NB4 (cell line): Measurements from ENCODE around the gene PARM1.

Source experiments
- DNase-seq: peaks from one replicate; pipeline ENCODE4 v3.0.0; 2010; ENCODE audit warnings: low read depth
- H3K4me3 ChIP-seq: one replicate; pipeline ENCODE4 v1.5.1; 2011; ENCODE audit warnings: mild to moderate bottlenecking, low read depth, low read length, moderate library complexity
- MYC ChIP-seq: IDR thresholded peaks from 2 replicates; pipeline ENCODE4 v1.6.1; 2011; ENCODE audit warnings: low read depth, low read length
- POLR2A ChIP-seq: IDR thresholded peaks from 2 replicates; pipeline ENCODE4 v1.6.1; 2011; ENCODE audit warnings: mild to moderate bottlenecking; ENCODE audit not compliant: insufficient read length; ENCODE audit errors: extremely low read depth
- TF ChIP-seq, protein P1 (sequence below): IDR thresholded peaks from one replicate; pipeline ENCODE4 v1.5.1; 2012; ENCODE audit warnings: low read depth, low read length
- TF ChIP-seq, protein P2 (sequence below): IDR thresholded peaks from 2 replicates; pipeline ENCODE4 v1.6.1; 2011; ENCODE audit warnings: low read depth, low read length

PARM1 gene

DNA sequence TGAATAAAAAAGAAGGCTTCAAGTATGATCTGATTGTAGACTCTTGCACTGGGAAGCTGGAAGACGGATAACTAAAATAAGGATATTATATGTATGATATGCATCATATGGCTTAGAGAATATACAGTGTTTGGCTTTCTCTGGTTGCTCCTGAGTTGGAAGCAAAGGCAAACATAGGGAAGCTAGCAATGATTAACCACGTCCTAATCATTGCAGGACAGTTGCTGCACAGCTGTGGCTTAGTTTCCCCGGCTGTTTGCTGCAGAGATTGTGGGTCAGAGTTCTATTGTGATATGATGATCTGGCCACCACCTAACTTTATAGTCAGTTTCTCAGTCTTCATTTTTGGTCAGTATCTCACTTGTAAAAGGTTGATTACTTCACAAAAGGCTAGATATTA lies 36.3 kb upstream of the PARM1 start:
- H3K4me3 ChIP-seq: no peak overlapping the region
- TF ChIP-seq POLR2A (no peak), MYC (no peak)
- TF ChIP-seq, protein P1, sequence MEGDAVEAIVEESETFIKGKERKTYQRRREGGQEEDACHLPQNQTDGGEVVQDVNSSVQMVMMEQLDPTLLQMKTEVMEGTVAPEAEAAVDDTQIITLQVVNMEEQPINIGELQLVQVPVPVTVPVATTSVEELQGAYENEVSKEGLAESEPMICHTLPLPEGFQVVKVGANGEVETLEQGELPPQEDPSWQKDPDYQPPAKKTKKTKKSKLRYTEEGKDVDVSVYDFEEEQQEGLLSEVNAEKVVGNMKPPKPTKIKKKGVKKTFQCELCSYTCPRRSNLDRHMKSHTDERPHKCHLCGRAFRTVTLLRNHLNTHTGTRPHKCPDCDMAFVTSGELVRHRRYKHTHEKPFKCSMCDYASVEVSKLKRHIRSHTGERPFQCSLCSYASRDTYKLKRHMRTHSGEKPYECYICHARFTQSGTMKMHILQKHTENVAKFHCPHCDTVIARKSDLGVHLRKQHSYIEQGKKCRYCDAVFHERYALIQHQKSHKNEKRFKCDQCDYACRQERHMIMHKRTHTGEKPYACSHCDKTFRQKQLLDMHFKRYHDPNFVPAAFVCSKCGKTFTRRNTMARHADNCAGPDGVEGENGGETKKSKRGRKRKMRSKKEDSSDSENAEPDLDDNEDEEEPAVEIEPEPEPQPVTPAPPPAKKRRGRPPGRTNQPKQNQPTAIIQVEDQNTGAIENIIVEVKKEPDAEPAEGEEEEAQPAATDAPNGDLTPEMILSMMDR: no peak
- TF ChIP-seq, protein P2, sequence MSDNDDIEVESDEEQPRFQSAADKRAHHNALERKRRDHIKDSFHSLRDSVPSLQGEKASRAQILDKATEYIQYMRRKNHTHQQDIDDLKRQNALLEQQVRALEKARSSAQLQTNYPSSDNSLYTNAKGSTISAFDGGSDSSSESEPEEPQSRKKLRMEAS: no peak
- DNase-seq: no peak

DNA sequence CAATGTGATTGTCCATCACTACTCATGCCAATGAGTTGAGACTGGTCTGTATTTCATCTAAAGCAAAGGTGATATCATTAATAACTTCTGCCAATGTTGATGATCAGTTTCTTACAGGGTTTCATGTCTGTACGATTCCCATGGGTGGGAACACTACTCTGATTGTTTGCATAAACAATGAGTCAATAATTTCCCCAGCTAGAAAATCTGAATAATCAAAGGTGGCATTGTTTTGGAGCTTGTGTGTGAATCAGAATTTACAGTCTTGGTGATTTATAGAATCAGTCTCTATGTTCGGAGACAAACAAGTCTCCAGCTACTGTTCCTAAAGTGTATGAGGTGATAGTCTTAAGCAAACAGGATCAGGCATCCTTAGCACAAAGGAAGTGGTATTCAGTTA lies 35.5 kb upstream of the PARM1 start:
- H3K4me3 ChIP-seq: no peak overlapping the region
- DNase-seq: no peak
- TF ChIP-seq MYC: no peak
- TF ChIP-seq, protein P2: no peak

DNA sequence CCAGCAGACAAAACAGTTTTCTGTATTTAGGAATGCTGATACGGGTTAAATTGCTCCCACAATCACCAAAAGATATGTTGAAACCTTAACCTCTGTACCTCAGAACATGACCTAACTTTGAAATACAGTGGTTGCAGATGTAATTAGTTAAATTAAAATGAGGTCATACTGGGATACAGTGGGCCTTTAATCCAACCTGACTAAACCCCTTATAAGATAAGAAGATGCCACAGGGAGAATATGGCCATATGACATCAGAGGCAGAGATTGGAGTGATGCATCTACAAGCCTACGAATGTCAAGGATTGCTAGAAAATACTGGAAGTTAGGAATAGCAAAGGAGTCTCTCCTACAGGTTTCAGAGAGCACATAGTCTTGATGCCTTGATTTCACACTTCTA lies 32.1 kb upstream of the PARM1 start:
- no peak for DNase-seq
- H3K4me3 ChIP-seq: no peak overlapping the region
- TF ChIP-seq POLR2A (no peak), MYC (no peak)
- TF ChIP-seq, protein P1: no peak
- TF ChIP-seq, protein P2: no peak

DNA sequence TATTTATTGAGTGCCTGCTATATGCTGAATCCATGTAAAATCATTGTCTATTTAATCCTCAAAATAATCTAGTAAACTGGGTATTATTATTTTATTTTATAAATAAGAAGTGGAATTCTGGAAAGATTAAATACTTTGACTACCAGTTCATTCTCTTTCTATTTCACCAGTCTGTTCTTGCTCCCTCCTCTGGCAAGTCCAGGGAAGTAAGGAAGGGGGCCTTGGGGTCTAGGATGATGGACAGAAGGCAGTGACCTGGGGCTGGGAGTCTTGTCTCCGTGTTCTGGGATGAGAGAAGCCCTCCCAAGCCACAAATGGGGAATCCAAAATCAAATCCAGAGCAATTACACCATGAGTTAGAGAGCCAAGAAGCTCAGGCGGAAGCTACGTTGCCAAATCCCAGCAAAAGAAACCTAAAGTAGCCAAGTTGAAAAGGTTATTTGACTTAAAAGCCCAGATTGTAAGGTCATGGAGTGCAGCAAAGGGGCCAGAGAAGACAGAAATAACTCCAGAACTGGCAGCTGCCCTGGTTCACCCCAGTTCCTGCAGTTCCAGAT lies 28.3 kb upstream of the PARM1 start:
- TF ChIP-seq POLR2A (no peak), MYC (no peak)
- TF ChIP-seq, protein P1: no peak
- no peak overlapping the region for H3K4me3 ChIP-seq
- DNase-seq: no peak

DNA sequence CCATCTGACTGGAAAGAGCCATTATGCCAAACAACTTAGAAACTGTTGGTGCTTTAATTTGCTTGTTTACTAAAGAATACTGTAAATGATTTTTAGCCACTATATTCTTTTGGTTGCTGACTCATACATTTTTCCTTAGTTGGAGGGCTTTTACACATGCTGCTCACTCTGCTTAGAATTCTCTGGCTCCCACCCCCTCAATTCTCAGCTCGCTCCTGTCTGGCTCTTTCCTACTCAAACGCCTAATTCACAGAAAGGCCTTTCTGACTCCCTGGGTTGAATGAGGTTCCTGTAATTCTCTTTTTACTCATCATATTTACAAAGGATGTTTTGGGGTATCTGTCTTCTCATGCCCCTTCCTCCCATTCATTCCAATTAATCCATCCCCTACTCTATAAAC lies 26.1 kb upstream of the PARM1 start:
- H3K4me3 ChIP-seq: no peak overlapping the region
- DNase-seq: no peak
- TF ChIP-seq, protein P1: no peak
- TF ChIP-seq, protein P2: no peak
- TF ChIP-seq MYC: no peak
- no peak for TF ChIP-seq POLR2A

DNA sequence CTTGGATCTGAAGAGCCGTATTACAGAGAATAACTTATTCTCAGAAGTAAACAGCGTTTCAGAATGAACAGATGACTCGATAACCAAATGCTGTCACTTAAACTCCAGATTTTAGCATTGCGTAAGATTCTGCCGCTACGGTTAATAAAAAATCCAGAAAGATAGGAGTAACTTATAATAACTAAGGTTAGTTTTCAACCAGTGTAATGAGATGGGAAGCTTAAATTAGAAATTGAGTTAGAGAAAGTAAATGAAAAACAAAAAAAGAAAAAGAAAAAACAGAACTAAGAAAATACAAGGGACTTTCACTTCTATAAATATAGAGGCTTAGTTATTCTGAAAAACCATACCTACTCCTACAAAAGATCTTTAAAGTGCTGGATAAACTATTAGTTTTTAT lies 13.1 kb upstream of the PARM1 start:
- no peak for DNase-seq
- no peak overlapping the region for H3K4me3 ChIP-seq
- TF ChIP-seq MYC (no peak), POLR2A (no peak)
- TF ChIP-seq, protein P1: no peak
- TF ChIP-seq, protein P2: no peak
